GM12864 (cell line): ENCODE measurements around the gene TOMM40L.

Source experiments
- DNase-seq: peaks from one replicate; pipeline ENCODE4 v3.0.0-alpha.2; 2011; ENCODE audit warnings: low read depth
- H3K4me3 ChIP-seq: 2 replicates; pipeline ENCODE4 v1.5.1; 2011; ENCODE audit warnings: mild to moderate bottlenecking, low read depth, low read length, control low read depth
- CTCF ChIP-seq: IDR thresholded peaks from 2 replicates; pipeline ENCODE4 v1.5.1; 2011; ENCODE audit warnings: low read depth, mild to moderate bottlenecking, moderate library complexity, low read length, control low read depth, inconsistent platforms; ENCODE audit errors: missing control alignments

Gene TOMM40L

DNA sequence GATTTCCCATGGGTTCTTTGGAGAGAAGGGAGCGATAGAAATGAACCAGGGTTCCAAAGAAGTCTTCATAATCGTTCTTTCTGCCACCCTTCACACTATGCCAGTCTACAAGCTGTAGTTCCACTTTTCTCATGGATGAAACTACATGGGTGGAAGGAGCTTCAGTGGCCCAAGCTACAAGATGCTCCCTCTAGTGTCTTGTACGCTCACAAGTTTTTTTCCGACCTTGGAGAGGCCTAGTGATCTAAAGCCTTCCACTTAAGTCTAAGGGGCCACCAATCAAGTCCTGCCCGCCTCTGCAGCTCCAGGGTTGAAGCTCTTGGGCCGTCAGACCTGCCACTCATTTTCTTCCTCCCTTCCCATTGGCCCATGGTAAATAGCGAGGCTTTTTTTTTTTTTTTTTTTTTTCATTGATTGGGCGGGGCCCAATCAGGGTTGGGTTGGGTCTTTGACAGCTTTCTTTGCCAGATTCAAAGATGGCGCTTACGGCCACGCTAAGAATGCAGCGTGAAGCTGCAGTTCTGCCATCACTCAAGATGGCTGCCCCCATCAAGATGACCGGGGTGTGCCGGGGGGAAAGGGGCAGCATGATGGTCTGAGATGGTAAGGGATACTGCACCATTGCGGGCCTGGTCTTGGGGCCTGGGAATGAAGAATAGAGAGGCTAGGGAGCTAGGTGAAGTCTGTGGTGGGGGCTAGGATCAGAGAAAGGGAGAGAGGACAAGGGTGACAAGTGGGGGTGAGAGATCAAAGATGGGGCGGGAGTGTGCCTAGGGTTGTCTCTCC, at the start of gene TOMM40L:
TOMM40L (plus strand) TSS at position 527 of the 786 bp plus-strand sequence. CDS start 430 bp downstream, outside the sequence.
- H3K4me3 ChIP-seq, result peak within 1 kb of the TSS; percentile 64
- peak; percentile 99 for DNase-seq
- TF ChIP-seq CTCF, result peak; percentile 70

- DNase-seq, result no peak
- peak overlapping the region; percentile 67 for H3K4me3 ChIP-seq
- TF ChIP-seq CTCF, result no peak
These were observed 49.3 kb upstream of the TOMM40L start for GRCh38 chr1:161176468-161177111.

DNA sequence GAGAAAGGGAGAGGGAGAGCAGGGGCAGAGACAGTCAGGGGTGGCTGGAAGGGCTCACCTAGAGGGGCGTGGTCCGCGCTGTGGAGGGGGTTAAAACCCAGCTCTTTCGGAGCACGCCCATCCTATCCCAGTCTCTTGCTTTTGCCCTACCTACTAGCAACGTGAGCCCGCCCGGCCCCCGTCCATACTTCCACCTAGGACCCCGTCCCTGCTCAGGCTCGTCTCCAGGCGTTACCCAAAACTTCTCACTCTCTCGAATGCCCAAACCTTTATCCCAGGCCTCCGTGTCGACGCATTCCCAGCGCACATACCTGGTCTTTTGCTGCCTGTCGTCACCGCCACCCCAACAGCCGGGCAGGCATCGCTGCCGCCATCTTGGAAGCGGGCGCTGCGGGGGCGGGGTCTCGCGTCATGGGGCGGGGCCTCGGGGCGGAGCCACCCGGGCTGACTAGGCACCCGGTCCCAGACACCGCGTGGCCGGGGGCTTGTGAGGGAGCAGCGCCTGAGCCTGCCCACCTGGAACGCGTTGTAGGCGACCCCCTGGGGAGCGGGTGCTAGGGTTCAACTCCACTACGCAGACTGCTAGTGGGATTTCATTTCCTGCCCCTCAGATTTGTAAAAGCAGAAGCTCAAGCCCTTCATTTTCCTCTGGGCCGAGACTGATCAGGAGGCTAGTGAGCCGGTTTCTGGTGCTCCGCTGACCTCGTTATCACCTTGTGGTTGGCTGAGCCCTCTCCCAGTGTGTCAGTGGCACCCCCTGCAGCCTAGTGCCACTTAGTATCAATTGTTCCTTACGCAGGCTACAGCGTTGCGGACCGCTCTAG, 48.5 kb upstream of the TOMM40L start, which contains the start of gene B4GALT3:
B4GALT3 (minus strand) TSS at position 396 of the 824 bp plus-strand sequence. CDS start 1,447 bp downstream, outside the sequence.
- no peak for DNase-seq
- no peak for TF ChIP-seq CTCF
- peak within 1 kb of the TSS; percentile 67 for H3K4me3 ChIP-seq

- H3K4me3 ChIP-seq, result peak overlapping the region; percentile 67
- DNase-seq, result no peak
- no peak for TF ChIP-seq CTCF
These were observed 48.0 kb upstream of the TOMM40L start for GRCh38 chr1:161177936-161178244.

DNA sequence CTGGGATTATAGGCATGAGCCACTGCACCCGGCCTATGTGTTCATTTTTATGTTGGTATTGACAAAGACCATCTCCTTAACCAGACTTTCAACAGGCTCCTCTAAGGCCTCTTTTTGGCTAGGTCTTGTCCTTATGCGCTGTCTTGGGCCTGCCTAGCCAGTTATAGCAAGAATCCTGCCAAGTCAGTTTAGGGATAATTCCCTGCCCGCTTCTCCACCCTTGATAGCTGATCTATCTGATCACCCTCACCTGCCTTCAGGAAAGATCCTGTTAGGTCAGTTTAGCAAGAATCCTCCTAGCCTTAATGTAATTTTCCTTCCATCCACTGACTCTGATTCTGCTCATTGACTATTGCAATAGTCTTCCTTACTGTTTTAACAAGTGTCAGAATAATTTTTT, 46.2 kb upstream of the TOMM40L start:
- H3K4me3 ChIP-seq, result no peak overlapping the region
- no peak for TF ChIP-seq CTCF
- no peak for DNase-seq

GRCh38 chr1:161180639-161181038, 45.2 kb upstream of the TOMM40L start:
- H3K4me3 ChIP-seq, result no peak overlapping the region
- TF ChIP-seq CTCF, result peak; percentile 36
- no peak for DNase-seq
